OCI-LY1 (cell line): Measurements from ENCODE around the gene RPL39.

Experiments
- EZH2 ChIP-seq: fragments of 200-600 bp; sonication (generic), shearing (Covaris generic); IDR thresholded peaks from 2 replicates; pipeline ENCODE4 v1.8.0; 2017; ENCODE audit warnings: borderline replicate concordance, mixed run types, mild to moderate bottlenecking, antibody characterized with exemption, low read length, moderate library complexity, mixed read lengths
- TF ChIP-seq, protein P1 (sequence below): fragments of 200-600 bp; sonication (generic), shearing (Covaris generic); IDR thresholded peaks from 2 replicates; pipeline ENCODE4 v1.5.1; 2017; ENCODE audit warnings: mild to moderate bottlenecking, antibody characterized with exemption, low read length, moderate library complexity, mixed read lengths

DNA sequence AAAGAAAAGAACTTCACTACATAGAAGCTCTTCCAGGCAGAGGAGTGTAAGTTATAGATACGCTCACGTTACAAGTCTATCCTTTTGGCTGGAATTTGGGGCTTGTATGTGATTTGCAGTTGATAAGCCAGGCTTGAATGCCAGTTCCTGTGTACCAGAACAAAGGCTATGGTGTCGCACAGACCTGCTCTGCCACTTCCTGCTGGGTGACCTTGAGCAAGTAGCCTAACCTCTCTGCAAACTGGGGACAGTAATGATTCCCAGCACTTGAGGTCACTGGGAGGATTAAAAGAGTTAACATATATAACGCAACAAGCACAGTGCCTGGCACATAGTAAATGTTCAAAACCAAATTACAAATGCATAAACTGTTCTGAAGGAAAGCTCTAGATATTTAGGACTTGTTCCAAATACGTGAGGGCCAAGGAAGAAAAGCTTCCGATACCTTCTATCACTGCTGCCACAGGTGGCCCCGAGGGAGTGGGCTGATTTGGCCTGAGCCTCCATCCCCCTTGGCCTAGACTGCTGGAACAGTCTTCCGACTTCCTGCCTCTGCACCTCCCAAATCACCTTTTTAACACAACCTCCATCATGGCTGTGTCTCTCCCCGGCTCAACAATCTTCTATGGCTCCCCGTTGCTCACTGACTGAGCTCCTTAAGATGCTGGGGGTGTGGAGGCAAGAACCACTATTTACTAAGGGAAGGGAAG is 34.3 kb downstream of the RPL39 start:
- TF ChIP-seq EZH2, result no peak
- TF ChIP-seq, protein P1, sequence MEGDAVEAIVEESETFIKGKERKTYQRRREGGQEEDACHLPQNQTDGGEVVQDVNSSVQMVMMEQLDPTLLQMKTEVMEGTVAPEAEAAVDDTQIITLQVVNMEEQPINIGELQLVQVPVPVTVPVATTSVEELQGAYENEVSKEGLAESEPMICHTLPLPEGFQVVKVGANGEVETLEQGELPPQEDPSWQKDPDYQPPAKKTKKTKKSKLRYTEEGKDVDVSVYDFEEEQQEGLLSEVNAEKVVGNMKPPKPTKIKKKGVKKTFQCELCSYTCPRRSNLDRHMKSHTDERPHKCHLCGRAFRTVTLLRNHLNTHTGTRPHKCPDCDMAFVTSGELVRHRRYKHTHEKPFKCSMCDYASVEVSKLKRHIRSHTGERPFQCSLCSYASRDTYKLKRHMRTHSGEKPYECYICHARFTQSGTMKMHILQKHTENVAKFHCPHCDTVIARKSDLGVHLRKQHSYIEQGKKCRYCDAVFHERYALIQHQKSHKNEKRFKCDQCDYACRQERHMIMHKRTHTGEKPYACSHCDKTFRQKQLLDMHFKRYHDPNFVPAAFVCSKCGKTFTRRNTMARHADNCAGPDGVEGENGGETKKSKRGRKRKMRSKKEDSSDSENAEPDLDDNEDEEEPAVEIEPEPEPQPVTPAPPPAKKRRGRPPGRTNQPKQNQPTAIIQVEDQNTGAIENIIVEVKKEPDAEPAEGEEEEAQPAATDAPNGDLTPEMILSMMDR, result no peak
